NCI-H2029 treated with DMSO at 0.1 percent for 48 hours (cell line): ENCODE measurements around the gene OR2T6.
"Not testable (repeated sequence)": the region's sequence is repeated elsewhere in the genome, so short reads cannot be mapped to it uniquely, and the experiment has no call there.

Experiments used
- DNase-seq: peaks from one replicate; lab custom pipeline; 2025; lab: John Stamatoyannopoulos, UW

OR2T6 gene, protein sequence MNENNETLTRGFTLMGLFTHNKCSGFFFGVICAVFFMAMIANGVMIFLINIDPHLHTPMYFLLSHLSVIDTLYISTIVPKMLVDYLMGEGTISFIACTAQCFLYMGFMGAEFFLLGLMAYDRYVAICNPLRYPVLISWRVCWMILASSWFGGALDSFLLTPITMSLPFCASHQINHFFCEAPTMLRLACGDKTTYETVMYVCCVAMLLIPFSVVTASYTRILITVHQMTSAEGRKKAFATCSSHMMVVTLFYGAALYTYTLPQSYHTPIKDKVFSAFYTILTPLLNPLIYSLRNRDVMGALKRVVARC

DNA sequence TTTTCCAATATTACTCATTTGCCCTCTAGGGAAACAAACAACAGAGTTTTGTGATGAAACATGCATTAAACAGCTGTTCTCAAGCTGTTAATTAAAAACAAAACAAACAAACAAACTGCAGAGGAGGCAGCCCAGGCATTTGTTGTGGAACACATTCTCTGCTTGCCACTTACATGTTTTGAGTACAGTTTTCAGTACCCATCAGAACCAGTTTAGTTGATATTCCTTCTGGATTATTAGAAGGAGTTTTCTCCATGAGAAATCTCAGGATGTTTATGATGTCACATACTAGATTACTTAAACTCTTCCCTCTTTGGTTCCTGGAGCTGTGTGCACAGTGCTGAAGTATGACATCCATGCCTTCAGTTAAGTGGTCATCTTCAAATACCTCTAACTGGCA, at the start of gene OR2T6:
TSS of gene OR2T6 (plus strand) at position 301 of the 400 bp plus-strand sequence. CDS start 11,863 bp downstream, outside the sequence.
- no peak for DNase-seq

GRCh38 chr1:248343451-248343850, 32.1 kb upstream of the OR2T6 start:
- no peak for DNase-seq

DNA sequence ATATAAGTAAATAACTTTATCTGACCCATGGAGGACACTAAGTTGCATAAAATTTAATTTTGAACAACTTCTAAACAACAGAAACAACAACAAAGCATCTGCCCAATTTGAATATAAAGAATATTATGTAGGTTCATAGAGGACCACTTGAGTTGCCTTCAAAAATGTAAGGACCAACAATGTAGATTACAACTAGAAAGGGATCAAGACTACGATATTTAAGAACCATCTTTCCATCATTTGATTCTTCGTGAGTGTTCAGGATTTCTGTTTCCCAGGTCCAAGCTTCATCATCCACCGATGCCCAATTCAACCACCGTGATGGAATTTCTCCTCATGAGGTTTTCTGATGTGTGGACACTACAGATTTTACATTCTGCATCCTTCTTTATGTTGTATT, 27.1 kb upstream of the OR2T6 start, which contains the start of gene OR14C36:
TSS of gene OR14C36 (plus strand) at position 301 of the 400 bp plus-strand sequence. CDS start at position 301, 0 bp downstream.
- DNase-seq = no peak

DNA sequence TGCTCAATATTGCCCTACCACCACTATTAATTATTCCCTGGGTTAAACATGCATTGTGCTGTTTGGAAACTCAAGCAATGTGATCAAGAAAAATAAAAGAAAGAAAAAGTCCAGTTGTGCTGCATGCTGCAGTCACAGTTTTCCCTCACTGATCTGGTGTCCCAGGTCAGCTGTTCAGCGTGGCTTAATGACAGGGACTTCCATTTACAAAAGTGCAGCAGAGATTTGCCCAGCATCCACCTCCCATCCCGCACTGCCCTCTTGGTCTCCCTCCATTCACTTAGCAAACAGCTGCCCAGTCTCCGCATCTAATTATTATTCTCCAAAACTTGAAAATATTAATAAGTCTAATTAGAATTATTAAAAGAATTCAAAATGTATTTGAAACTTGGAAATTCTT, 16.1 kb upstream of the OR2T6 start:
- DNase-seq = no peak

DNA sequence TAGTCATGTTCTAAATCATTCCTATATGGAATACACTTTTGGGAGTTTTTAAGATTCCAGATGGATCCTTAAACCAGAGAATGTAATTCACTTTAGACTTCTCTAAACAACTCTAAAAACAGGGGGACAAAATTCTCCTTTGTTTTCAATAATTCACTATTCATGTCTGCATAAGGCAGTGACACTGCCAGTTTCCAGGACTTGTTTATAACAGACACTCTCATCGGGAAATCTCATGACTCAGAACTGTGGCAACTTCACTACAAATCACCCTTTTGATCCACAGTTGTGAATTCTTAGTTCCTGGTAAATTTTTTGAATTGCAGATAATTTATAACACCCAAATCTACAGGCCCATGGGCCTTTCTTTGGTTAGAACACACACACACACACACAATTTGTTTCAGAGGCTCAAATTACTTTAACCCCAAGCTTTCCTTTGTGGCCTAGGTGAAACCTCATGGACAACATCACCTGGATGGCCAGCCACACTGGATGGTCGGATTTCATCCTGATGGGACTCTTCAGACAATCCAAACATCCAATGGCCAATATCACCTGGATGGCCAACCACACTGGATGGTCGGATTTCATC, 14.3 kb upstream of the OR2T6 start, which contains the start of gene OR2T4:
TSS of gene OR2T4 (plus strand) at position 545 of the 595 bp plus-strand sequence. CDS start at position 545, 0 bp downstream.
- DNase-seq = no peak

GRCh38 chr1:248366609-248367008, 8.9 kb upstream of the OR2T6 start:
- DNase-seq = no peak

- DNase-seq = no peak
Observed at GRCh38 chr1:248372394-248372793, 3.2 kb upstream of the OR2T6 start.

GRCh38 chr1:248373761-248374160, 1.8 kb upstream of the OR2T6 start:
- DNase-seq = no peak

- DNase-seq = no peak
Observed at GRCh38 chr1:248376916-248377315, 1.4 kb downstream of the OR2T6 start.

- no peak for DNase-seq
Observed at GRCh38 chr1:248380854-248381253, 5.3 kb downstream of the OR2T6 start.

- DNase-seq = no peak
Observed at GRCh38 chr1:248388426-248388825, 12.9 kb downstream of the OR2T6 start.

DNA sequence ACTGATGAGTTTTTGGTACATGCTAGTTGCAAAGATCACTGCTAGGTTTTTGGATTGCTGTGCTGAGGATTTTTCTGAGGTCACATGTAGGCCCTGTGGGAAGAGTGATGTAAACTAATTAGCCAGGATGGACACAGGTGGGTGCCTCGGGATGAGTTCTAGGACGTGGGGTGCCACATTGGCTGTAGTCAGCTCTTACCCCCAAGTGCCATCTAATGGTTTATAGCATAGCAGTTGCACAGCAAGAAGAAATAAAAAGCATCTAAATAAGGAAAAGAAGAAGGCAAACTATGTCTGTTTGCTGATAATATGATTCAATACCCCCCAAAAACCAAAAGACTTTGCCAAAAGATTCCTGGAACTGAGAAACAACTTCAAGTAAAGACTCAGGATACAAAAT, 17.5 kb downstream of the OR2T6 start:
- no peak for DNase-seq

DNA sequence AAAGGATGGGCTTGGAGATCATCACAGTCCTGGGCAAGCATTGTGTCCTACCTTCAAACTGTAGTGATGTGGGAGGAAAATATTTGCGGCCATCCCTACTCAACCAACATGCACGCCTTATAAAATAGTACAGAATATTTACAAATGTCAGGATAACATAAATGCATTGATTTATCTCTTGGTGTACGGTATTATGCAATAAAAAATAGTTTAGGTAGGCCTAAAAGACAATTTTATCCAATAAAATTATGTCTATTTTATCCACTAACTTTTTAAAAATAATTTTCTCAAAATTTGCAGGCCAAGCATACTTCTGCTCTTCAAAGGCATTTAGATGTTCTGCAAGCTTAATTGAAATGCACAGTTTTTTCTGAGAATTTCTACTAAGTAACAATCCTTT, 27.2 kb downstream of the OR2T6 start, which contains the start of gene OR2T1:
TSS of gene OR2T1 (plus strand) at position 301 of the 400 bp plus-strand sequence. CDS start 3,100 bp downstream, outside the sequence.
- no peak for DNase-seq

- no peak for DNase-seq
Observed at GRCh38 chr1:248404024-248404423, 28.5 kb downstream of the OR2T6 start.

- no peak for DNase-seq
Observed at GRCh38 chr1:248406721-248407692, 31.5 kb downstream of the OR2T6 start.

DNA sequence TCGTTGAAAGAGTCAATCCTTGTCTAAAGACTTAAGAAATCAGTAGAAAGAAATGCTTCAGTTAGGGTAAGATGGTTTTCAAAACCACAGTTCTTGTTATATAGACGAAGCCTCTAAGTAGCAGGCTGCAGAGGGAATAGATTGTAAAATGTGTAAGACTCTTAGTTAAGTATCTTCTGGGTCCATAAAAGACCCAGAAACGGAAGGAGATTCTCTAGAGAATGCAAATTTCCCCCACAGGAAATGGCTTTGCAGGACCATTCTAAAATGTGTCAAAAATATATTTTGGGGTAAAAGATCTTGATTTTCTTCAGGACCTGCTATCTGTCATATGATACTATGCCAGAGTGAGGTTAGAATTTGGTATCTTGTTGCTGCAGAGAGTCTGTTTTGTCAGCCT, 40.7 kb downstream of the OR2T6 start:
- no peak for DNase-seq

GRCh38 chr1:248417854-248418253, 42.3 kb downstream of the OR2T6 start:
- DNase-seq = no peak

DNA sequence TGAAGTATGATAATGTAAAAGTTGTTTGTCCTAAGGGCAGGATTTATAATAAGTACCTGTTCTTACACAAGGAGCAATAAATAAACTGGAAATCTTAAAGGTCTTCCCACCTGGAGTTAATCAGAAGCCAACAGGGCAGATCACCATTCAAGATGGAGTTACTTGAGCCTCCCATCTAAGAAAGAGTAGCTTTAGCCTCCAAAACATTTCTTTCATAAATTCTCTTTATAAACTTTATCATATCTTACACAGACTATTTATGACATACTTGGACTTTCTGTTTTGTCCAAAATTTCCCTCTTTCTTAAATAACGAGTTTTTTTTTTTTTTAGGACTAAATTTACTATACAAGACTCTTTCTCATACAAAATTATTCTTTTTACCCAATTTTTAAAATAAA, 45.8 kb downstream of the OR2T6 start:
- no peak for DNase-seq

DNA sequence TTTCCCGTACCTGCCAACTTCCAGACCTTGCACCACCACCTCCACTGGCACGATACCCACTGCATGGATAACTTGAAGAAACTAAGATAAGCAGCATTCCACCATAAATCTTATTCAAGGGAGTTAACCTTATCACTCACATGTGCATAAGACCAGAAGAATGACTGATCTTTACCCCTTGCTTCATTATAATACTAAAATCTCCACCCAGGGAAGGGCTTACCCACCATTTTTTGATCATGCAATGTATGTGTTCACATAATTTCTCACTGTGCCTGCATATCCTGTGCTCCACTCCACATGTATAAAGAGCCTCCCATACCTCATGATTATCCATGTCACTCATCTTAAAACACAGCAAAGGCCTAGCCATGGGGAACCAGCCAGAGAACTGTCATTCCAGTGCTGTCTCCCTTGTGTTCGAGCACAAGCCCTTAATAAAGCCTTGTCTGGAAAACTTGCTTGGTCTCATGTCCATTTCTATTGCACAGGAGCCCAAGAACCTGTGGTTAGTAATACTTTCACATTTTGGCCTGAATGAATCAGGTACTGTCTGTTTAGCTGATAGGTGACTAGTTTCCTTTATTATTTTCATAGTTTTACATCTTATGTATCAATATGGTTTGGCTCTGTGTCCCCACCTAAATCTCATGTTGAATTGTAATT, 52.1 kb downstream of the OR2T6 start:
- DNase-seq = not testable (repeated sequence)

- not testable (repeated sequence) for DNase-seq
Observed at GRCh38 chr1:248428192-248428533, 52.6 kb downstream of the OR2T6 start.

DNA sequence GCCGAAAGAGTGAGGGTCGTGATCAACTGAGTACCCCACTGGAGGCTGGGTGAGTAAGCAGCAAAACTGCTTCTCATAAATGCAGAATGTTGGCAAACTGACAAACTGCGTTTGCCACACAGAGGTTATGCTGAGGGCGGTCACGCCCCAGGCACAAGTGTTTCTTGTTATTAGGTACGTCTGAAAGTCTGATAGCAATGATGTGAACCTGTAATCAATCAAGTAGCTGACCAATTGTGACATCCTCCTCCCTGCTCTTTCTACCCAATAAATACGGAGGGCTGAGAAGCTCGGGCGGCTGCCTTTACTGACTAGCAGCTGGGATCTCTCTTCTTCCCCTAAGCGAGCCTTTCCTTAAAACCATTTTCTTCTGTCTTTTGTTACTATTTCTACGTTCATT, 56.1 kb downstream of the OR2T6 start:
- DNase-seq = not testable (repeated sequence)

GRCh38 chr1:248432201-248432600, 56.7 kb downstream of the OR2T6 start:
- not testable (repeated sequence) for DNase-seq
